Measurements from ENCODE around the gene MAF.

Gene MAF

DNA sequence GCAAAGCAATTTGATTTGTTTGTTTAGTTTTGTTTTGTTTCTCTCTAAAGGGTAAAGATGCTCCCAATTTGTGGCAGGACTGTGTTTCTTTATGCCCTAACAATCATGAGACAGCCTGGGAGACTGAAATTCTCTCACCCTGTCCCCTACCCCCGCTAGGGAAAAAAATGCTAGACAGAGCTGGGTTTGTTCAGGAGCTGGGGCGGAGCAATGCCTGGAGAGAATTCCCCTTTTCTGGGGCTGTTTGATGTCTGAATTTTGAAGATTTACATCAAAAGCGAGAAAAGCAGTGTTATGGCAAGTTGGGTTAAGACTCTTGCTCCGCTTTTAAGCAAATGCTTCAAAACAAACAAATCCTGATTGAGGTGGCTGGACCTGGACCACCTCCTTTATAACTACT is 8.4 kb downstream of the MAF start:
- no peak for DNase-seq (ENCODE audit: low read depth in 3 of 3, low spot score in 1 of 3)

DNA sequence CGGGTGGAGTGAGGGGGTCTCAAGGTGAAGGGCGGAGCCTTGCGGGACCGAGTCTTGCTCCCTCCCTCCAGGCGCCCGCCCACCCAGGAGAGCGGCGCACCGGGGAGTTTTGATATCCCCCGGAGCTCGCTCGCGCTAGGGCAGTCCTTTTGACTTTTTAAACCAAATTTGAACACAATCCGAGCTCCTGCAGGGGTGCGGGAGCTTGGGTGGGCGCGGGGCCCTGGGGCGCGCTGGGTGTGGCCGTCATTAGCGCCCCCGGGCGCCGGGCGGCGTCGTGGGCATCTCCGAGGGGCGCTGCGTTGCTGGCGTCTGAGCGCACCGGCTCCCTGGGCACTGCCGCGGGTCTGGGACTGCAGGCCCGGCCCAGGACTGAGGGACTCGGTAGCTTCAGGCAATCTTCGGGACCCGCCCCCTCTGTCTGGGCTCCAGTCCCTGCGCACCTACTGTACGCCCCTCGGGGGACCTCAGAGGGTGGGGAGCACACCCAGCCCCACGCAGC is 10.9 kb downstream of the MAF start:
- DNase-seq (ENCODE audit: low read depth in 3 of 3, low spot score in 1 of 3), result no peak

DNA sequence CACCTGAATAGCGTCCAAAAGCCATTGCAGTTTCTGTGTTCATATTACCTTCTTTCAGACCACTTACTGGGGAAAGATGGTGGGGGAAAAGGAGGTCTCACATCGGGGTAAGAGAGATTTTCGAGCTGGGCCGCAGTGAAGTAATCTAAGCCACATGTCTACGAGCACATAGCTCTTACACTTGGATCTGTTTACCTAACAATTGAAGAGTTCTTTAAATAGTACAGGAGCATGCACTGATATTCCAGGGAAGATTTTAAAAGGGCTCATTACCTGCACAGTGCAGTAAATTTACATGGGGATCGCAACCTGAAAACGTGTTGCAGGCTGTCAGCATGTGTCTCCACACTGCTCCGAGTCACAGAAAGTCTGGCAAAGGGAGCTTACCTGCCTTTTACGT is 12.6 kb downstream of the MAF start:
- no peak for DNase-seq (ENCODE audit: low read depth in 3 of 3, low spot score in 1 of 3)

DNA sequence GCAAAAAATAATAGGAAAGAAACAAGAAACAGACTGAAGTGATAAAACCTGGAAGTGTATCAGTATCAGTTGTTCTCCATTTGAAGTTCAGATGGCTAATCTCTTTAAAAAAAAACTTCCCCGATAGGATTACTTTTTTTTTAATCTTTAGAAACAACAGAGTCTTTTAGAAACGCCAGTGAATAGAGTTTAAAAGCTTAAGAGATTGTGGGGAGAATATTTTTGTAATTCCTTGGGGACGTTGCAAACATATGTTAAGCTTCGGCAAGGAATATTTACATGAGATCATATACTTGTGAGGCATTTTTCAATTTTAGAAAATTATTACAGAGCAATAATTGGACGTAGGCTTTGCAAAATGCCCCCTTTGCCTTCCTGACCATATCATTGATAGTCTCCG is 13.2 kb downstream of the MAF start:
- DNase-seq (ENCODE audit: low read depth in 3 of 3, low spot score in 1 of 3), result no peak

DNA sequence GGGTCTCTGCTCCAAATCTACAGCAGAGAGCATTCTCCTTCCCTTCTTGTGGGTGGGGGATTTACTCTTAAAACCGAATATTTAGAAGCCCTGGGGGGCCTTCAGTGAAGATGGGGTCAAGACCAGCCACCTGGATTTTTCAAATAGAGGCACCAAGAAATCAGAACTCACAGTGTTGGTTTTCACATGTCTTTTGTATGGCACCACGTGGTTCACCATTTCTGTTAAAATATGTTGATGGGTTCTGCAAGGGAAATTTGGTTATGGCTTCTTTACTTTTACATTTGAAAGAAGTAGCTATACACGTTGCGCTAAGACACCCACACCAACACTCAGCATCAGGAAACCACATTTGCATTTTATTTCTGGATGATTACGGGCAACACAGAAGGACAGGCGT is 17.7 kb downstream of the MAF start:
- no peak for DNase-seq (ENCODE audit: low read depth in 3 of 3, low spot score in 1 of 3)

DNA sequence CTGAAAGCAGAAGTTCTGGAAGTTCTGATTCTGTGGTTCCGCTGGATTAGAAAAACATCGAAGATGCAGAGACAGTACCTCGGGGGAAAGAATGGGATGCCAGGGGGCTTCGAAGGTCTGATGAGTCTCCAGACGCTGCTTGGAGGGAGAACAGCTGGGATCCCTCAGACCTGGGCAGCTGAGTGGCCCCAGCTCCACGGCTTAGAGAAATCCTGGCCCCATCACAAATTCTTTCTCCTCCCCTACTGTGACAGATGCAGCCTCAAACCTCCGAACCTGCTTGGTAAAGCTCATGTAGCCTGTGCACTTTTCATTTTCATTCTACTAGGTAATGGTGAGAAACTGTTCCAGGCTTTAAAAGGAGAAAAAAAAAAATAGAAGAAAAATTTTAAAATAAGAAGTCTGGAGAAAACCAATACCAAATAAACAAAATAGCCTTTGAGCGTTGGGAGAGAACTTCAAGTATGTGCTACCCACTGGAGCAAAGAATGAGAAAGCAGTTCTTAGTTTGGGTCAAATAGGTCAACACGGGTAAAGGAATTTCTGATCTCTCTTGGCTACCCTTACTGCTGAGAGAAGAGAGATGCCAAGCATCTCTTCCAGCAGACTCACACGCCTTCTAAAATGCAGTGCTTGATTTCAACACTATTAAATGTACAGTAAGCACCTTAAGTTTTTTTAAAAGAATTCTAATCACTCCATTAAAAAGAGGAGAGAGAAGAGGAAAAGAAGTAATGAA is 19.9 kb downstream of the MAF start:
- DNase-seq (ENCODE audit: low read depth in 3 of 3, low spot score in 1 of 3), result no peak

DNA sequence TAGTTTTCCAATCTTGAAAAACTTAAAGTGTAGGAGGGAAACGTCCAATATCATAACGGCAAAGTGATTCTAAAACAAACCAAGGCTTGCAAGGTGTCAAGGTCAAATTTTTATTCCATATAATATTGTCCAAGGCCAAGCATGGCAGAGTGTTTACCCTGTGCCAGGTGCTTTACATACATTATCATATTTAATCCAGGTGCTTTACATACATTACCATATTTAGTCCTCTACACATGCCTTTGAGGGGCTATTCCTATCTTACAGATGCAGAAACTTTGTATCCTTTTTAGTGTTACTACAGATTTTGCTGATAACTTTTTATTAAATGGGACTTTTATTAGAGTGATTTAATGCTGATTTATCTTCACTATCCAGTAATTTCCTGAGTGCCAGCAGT is 23.9 kb downstream of the MAF start:
- DNase-seq (ENCODE audit: low read depth in 3 of 3, low spot score in 1 of 3), result no peak

DNA sequence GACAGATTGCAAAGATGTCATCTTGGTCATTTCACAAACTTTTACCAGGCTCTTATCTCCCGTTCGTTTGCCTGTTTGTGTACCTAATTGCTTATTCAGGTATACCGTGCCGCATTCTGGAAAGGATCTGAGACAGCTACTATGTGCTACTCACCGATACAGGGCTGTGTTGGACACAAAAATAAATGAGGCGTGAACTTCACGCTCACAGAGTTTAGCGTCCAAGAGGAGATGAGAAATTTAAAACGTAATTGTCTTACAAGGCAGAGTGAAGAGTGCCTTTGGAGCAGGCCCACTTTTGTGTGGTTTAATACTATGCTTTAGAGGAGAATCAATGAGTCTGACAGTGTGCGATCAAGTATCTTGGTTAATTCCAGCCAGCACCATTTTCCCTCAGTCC is 26.7 kb downstream of the MAF start:
- no peak for DNase-seq (ENCODE audit: low read depth in 3 of 3, low spot score in 1 of 3)

DNA sequence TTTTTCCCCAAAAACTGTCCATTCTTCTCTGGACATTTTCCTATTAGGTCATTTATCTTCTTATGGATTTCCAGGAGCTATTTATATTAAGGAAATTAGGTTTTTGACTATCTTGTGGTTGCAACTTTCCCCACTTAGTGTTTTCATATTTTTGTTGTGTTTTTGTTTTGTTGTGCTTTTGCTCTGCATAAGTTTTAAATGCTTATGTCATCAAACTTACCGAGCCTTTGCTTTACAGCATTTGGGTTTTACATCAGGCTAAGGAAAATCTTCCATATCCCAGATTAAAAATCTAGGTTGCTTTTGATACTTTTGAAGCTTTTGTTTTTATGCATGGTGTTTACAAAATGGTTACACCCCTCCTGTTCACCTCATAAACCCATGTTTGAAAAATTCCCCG is 27.5 kb downstream of the MAF start:
- DNase-seq (ENCODE audit: low read depth in 3 of 3, low spot score in 1 of 3), result no peak

DNA sequence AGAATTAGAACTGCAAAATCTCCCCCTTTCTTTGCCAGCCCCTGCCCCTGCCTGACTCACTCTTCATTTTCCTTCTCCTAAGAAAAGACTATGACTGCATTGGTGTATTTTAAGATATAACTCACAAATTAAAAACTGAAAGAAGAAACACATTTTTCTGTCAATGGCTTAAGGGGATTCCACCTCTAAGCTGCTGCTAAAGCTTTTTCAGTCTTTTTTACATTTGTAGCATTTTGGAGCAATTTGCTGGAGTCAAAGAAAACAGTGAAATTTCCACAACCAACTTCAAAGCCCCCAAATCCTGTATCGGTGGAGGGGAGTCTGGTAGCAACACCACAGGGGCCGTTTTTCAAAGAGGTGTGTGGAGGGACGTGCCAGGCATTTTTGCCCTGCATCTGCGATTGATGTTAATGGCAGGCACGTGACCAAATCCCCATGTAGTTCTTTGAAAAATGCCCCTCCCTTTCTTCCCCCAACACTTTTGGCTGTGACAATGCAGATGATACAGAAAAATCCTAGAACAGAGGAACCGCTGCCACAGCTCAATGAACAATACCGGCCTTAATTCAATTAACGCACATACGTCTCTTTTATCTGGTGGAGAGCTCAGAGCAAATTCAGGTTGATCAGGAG is 28.5 kb downstream of the MAF start:
- DNase-seq (ENCODE audit: low read depth in 3 of 3, low spot score in 1 of 3), result no peak

DNA sequence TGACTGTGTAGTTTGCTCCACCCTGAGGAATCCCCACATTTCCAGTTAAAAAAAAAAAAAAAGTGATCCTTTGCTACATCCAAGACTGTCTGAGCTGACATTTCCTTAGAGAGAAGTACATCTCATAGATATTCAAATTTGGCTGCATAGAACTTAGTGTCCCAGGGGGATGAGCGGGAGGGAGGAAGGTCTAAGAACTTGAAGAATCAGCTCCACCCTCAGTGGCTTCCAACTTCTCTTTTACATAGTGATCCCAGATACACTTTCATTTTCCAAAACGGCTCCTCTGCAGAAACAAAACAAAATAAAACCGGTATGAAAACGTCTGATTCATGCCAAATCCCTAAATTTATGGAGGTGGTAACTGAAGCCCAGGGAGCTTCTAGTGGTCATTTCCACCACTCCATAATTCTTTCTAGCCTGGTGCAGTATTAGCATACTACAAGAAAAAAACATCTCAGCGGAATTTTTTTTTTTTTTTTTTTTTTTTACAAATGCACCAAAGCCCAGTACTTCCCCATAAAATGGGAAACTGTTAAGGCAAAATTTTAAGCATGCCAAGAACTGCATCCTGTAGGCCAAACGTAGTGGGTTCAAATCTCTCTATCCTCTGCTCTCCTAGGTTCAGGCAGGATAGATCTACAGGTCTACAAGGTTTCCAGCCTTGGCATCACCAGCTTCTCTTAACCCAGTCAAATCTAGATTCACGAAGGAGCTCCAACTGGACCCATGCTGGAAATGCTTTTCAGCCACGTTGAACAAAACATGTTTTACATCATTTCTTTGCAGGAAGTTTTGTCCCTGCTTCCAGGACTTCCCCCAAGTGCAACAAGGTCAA is 29.3 kb downstream of the MAF start:
- DNase-seq (ENCODE audit: low read depth in 3 of 3, low spot score in 1 of 3), result no peak

DNA sequence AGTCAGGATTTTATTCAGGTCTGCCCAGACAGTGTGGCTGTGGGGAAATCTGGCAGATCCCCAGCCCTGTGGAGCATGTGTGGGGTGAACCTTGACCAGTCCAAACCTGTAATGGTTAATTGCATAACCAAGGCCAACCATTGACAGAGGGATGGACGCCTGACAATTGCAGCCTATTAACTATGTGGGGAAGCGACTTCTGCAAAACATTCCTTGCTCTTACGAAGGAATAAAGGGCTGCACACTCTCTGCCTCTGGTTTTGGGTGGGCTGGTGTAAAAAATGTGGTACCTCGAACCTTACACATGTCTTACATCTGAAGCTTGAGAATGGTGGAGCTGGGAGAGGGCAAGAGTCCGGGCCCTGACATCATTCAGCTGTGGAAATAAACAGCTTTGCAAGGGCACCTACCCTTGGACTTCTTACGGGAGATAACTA is 35.8 kb downstream of the MAF start:
- DNase-seq (ENCODE audit: low read depth in 3 of 3, low spot score in 1 of 3), result no peak

DNA sequence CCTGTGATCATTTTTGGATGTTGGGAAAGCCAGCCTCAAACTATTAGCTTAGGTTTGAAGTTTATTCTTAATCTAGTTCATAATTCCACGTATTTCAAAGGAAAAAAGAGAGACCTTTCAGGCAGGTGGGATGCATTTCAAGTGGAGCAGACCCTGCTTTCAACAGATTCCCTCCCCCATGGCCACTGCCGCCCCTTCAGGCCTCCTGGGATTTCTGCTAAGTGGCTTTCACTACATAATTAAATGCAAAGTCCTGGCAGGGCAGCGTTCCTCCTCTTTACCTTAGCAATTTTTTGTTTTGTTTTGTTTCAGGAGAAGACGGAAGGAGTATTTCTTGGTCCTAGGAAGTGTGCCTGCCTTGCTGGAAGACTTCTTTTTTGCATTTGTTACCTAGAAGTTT is 36.6 kb downstream of the MAF start:
- DNase-seq (ENCODE audit: low read depth in 3 of 3, low spot score in 1 of 3), result no peak

DNA sequence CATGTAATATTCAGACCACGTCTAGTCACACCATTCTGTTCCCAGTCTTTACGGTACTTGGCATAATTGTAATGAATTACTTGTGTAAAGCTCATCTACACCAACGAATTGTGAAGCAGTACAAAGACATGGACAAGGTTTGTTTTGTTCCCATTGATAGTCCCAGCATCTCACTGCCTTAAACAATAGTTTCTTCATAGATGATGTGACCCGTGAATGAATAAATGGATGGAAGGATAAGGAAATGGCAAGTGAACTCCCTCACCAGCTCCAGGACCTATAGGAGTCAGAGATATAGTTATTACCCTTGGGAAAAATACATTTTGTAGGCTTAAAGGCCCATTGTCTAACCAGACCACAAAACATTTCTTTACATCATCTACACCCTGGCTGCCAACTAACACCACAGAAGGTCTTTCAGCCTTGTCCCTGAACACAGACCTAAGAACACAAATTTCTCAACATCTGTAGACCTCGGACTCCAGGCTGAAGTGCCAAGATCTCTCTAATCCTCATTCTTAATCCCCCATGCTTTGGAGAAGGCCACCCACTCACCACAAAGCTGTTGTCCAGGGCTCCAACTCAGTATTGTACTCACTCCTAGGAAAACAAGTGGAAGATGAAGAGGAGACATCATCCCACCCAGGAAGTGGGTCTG is 38.2 kb downstream of the MAF start:
- DNase-seq (ENCODE audit: low read depth in 3 of 3, low spot score in 1 of 3), result no peak

DNA sequence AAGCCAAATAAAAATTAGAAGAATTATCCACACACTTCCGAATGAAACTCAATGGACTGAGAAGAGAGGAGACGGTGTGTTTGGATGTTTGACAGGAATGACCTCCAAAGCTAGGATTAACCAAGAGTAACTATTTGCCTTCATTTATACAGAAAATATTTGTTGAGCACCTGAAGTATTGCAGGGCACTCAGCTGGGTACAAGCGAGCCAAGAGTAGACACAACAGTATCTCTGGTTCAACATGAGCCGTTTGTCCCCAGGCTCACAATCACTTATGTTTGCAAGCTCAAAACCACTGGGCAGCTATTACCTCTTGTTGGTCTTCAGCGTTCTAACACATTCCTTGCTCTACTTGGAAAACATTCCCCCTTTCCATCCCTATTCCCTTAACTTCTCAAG is 38.8 kb downstream of the MAF start:
- no peak for DNase-seq (ENCODE audit: low read depth in 3 of 3, low spot score in 1 of 3)

DNA sequence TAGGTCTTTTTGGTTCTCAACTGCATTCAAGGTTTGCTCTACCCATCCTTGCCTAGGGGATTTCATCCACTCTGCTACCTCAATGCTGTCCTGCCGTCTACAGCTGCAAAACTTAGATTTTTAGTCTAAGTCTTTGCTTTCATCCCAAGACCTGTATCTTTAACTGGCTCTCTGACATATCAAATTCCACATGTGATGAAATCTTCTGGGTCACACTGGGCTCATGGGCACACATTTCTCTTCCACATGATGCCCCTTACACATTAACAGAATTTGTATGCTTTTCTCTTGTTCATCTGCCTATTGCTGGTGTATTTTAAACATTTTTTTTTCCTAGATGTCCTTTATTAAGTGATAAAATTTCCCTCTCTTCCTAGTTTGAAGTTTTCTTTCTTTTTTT is 39.6 kb downstream of the MAF start:
- no peak for DNase-seq (ENCODE audit: low read depth in 3 of 3, low spot score in 1 of 3)

DNA sequence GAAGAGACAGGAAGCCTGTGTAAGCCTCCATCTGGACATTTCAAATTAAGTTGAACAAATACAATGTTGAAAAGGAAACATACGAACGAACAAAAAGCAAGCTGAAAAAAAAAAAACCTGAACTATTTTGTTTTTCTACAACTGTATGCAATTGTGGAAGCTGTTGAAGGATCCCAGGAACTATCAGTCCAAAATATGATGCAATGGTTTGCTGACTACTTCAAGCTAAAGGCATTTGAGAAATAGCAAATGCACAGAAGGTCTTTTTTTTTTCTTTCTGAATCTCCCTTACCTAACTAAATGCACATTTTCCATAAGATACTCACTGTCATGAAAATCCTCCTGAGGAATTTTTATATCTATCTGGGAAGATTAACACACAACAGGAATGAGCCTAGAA is 40.2 kb downstream of the MAF start:
- no peak for DNase-seq (ENCODE audit: low read depth in 3 of 3, low spot score in 1 of 3)

DNA sequence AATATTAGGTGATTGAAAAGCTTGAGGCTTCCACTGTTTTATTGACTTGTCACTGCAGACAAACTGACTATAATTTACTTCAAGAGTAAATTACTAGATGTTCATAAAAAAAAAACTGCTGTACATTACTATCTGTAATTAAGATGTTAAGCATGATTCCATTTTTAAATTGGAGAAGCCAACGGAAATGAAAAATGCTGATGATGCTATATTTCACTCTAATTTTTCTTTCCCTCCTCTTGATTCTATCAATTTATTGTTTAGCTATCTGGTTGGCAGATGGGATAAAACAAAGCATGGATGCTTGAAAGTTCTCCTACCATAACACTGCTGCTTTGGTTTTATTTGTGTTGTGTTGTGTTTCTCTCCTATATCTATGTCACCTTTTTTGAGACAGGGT is 41.0 kb downstream of the MAF start:
- DNase-seq (ENCODE audit: low read depth in 3 of 3, low spot score in 1 of 3), result no peak

DNA sequence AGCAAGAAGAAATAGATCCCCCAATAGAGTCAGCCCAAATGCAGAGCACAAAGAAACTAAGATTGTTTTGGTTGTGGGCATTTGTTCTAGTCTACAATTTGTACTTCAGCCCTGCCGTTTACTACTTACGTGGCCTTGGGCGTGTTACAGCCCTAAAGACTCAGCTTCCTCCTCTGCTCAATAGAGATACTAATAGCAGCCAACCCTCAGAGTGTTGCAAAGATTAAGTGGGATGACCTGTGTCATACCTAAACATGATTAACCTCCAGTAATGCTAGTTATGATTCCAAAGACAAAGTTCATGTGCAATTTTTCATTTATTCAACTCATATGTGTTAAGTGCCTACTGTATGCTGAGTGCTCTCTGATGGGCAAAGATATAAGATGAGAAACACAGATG is 43.1 kb downstream of the MAF start:
- no peak for DNase-seq (ENCODE audit: low read depth in 3 of 3, low spot score in 1 of 3)

DNA sequence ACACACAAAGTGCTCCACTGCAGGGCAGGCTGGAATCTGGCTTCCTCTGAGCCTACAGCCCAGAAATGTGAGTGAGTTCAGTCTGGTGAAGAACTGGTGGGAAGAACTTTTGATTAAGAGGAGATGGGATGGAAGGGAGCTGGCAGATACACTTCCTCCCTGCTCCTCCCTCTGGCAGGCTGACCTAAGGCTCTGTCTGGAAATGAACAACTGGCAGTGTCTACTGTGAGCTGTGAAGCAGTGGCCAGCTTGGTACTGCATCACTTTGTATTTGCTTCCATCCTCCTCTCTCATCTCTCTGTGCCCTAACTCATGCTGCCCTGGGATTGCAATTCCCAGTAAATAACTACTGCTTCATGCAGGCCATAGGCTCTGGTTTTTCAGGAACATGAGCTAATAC is 45.6 kb downstream of the MAF start:
- DNase-seq (ENCODE audit: low read depth in 3 of 3, low spot score in 1 of 3), result no peak

DNA sequence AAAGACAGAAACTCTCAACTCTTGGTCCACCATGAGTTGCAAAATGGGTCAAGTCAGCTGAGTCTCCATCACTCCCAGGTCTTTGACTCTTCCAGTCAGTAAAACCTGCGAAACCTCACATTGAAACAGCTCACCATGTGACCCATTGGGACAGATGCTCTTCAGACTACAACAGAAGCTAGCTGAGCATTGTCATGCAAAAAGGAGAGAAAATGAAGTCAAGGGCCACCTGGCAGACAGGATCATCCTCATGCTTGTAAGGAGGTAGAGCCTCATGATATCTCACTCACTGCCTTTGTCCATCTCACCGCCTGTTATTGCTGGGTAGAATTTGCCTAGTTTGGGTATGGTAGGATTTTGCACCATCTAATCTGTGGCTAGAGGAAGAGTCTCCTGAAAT is 50.2 kb downstream of the MAF start:
- DNase-seq (ENCODE audit: low read depth in 3 of 3, low spot score in 1 of 3), result no peak

DNA sequence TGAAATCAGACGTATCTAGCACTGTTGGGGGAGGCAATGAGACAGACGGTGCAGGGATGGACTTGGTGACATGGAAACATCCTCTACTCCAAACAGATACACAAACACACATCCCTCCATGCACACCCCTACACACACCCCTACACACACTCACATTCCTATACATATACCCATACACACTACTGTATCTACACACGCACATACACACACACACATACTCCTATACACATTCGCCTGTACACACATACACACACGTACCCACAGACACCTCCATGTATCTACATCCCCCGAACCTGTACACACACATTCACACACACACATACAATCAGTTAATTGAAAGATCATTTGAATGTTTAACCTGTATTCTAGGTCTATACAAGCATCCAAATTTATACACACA is 53.5 kb downstream of the MAF start:
- DNase-seq (ENCODE audit: low read depth in 3 of 3, low spot score in 1 of 3), result no peak
